ENCODE data around the gene FIG4.

GRCh38 chr6:109702791-109703190 lies 11.7 kb downstream of the FIG4 start:
- no peak for TF ChIP-seq CTCF (IDR thresholded peaks at IDR 0.05; ENCODE audit: poor library complexity)
- TF ChIP-seq EZH2phosphoT487 (IDR thresholded peaks at IDR 0.05; ENCODE audit: low read depth, severe bottlenecking, unreplicated experiment) = no peak
